ENCODE data around the gene RANBP9.

Gene RANBP9

DNA sequence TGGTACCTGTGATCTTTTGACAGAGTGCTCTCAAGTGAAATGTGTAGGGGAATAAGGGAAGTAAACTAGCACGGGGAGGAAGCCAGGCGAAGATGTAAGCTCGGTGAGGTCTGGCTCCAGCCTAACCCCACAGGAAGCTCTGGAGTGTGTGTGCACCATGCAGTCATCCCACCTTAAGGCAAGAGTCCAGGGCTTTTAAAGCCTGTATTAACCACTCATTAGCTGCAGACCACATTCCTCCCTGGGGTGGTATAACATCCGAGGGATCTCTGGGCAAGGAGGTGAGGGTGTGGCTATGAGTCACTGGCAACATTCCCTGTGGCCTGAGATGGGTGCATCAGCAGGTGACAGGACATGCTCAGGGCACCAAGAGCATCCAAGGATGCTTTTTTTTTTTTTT lies 12.5 kb upstream of the RANBP9 start:
- peak; percentile 82 for DNase-seq (ENCODE audit: insufficient read length, low spot score)
- peak; percentile 87 for FAIRE-seq
- TF ChIP-seq POLR2A (IDR thresholded peaks at IDR 0.05; ENCODE audit: low read depth, low read length): no peak

DNA sequence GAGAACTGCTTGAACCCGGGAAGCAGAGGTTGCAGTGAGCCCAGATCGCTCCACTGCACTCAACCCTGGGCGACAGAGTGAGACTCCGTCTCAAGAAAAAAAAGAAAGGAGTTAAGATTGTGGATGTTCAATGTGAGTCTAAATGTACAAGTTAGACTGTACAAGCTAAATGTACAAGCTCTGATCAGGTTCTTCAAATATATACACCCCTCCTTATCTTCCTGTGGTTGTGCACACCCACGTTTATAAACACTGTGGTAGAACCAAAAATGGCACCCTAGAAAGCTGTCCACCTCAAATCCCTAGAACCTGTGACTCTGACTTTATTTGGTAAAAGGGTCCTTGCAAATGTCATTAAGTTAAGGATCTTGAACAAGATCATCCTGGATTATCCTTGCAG lies 11.2 kb upstream of the RANBP9 start:
- FAIRE-seq (no peak), DNase-seq (ENCODE audit: insufficient read length, low spot score) (no peak)
- TF ChIP-seq POLR2A (IDR thresholded peaks at IDR 0.05; ENCODE audit: low read depth, low read length): no peak

DNA sequence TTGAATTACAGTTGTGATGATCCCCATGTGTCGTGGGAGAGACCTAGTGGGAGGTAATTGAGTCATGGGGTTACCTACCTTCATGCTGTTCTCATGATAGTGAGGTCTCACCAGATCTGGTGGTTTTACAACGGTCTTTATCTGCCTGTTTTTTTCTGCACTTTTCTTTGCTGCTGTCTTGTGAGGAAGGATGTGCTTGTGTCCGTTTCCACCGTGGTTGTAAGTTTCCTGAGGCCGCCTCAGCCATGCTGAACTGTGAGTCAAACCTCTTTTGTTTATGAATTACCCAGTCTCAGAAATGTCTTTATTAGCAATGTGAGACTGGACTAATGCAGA lies 6.5 kb upstream of the RANBP9 start:
- TF ChIP-seq POLR2A (IDR thresholded peaks at IDR 0.05; ENCODE audit: low read depth, low read length): no peak
- DNase-seq (ENCODE audit: insufficient read length, low spot score): no peak
- no peak for FAIRE-seq

DNA sequence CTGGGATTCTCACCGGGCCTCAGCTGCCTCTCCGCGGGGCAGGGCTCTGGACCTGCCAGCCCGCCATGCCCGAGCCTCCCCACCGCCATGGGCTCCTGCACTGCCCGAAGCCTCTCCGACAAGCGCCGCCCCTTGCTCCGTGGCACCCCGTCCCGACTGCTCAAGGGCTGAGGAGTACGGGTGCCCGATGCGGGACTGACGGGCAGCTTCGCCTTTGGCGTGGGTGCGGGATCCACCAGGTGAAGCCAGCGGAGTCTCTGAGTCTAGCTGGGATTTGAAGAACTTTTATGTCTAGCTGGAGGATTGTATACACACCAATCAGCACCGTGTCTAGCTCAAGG lies 5.3 kb upstream of the RANBP9 start:
- TF ChIP-seq POLR2A (IDR thresholded peaks at IDR 0.05; ENCODE audit: low read depth, low read length): no peak
- DNase-seq (ENCODE audit: insufficient read length, low spot score) (no peak), FAIRE-seq (no peak)

DNA sequence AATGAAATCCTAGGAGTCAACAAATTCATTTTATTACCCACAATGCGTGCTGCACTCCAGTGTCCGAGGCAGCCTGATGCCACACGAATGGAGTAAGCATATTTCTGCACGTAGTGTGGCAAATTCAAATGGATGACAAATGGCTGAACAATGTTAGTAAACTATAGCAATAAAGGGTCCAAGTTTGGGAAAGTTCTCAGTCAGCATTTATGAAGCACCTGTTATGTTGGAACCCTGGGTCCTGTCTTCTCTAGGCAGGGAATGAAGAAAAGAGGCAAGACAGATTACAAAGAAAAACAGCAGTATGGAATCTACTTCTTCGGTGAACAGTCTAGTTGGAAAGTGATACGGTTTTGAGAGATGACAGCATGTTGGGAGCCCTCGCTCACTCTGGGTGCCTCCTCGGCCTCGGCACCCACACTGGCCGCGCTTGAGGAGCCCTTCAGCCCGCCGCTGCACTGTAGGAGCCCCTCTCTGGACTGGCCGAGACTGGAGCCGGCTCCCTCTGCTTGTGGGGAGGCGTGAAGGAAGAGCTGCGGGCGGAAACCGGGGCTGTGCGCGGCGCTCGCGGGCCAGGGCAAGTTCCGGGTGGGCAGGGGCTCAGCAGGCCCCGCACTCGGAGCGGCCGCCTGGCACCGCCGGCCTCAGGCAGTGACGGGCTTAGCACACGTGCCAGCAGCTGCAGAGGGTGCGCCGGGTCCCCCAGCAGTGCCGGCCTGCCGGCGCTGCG lies 4.8 kb upstream of the RANBP9 start:
- FAIRE-seq (no peak), DNase-seq (ENCODE audit: insufficient read length, low spot score) (no peak)
- TF ChIP-seq POLR2A (IDR thresholded peaks at IDR 0.05; ENCODE audit: low read depth, low read length): no peak

DNA sequence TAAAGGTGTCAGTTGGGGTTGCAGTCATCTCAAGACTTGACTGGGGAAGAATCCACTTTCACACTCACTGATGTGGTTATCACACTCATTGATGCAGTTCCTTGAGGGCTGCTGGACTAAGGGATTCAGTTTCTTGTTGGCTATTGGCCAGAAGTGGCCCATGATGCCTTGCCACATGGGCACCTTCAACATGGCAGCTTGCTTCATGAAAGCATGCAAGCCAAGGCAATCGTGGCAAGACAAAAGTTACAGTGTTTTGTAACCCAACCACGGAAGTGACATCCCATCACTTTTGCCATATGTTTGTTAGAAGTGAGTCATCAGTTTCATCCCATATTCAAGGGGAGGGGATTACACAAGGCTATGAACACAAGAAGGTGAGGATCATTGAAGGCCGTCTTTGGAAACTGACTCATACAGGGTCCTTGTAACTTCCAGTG lies 3.8 kb upstream of the RANBP9 start:
- DNase-seq (ENCODE audit: insufficient read length, low spot score) (no peak), FAIRE-seq (no peak)

DNA sequence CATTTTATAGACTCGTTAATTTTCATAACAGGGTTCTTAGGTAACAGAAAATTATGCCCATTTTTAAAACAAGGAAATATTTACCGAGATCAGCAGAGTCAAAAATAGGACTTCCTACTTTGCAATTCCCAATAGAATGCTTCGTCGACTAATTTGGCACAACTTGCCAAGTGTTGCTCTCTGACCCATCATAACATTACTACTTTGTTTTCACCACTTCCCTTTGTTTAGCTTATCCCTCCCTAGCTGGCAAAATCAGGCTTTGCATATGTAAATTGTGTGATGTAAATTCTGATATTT lies 914 bp upstream of the RANBP9 start:
- TF ChIP-seq POLR2A (IDR thresholded peaks at IDR 0.05; ENCODE audit: low read depth, low read length): no peak
- FAIRE-seq (peak; percentile 11), DNase-seq (ENCODE audit: insufficient read length, low spot score) (no peak)

More for the DNA sequence above, 3.8 kb upstream of the RANBP9 start:
- no peak for TF ChIP-seq POLR2A (IDR thresholded peaks at IDR 0.05; ENCODE audit: low read depth, low read length)

DNA sequence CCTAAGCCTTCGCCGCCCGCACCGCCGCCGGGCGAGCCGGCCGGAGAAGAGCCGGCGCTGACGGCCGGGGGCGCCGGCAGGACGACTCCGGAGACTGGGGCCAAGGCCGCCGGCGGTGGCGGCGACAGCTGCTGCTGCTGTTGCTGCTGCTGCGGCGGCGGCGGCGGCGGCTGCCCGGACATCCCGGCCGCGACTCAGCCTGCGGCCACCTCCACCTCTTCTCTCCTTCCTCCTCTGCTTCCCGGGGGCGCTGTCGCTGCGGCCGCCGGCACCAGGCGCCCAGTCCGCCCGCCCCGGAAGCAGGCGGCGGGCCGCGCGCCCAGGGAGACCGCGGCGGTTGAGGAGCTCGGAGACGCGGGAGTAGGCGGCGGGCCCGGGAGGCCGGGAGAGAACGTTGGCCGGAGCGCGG lies 307 bp downstream of the RANBP9 start:
- DNase-seq (ENCODE audit: insufficient read length, low spot score): no peak
- TF ChIP-seq POLR2A (IDR thresholded peaks at IDR 0.05; ENCODE audit: low read depth, low read length): no peak; the same call in 1 of the 2 replicates
- no peak for FAIRE-seq

DNA sequence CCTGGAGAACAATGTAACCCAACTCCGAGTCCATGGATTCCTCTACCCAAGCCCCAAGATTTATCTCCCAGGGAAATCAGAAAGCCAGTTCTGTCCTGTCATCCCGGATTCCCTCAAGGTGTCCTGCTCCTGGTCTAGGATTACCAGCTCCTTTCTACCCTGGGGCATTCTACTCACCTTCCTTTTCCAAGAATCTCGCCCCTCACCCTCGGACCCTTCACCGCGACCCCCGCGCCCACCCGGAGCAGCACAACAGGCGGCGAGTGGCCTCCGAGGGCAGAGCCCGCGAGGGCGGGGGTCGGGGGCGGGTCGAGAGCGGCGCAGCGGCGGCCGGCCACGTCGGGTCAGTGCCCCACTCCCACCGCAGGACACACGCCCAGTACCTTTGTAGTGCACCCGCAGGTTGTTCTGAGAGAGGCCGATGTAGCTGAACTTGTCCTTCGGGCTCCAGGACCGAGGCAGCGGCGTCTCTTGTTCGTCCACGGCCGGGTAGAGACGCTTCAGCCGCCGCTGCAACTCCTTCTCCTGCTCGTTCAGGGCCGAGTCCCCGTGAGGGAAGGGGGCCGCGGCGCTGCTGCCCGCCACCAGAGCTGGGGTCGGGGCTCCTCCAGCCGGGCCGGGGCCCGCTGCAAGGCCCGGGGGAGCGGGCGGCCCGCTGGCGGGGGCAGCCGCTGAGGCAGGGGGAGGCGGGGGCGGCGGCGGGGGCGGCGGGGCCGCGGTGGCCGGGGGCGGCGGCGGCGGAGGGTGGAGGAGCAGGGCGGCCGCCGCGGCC lies 897 bp downstream of the RANBP9 start:
- peak; percentile 50 for DNase-seq (ENCODE audit: insufficient read length, low spot score)
- TF ChIP-seq POLR2A (IDR thresholded peaks at IDR 0.05; ENCODE audit: low read depth, low read length): no peak
- FAIRE-seq: no peak

DNA sequence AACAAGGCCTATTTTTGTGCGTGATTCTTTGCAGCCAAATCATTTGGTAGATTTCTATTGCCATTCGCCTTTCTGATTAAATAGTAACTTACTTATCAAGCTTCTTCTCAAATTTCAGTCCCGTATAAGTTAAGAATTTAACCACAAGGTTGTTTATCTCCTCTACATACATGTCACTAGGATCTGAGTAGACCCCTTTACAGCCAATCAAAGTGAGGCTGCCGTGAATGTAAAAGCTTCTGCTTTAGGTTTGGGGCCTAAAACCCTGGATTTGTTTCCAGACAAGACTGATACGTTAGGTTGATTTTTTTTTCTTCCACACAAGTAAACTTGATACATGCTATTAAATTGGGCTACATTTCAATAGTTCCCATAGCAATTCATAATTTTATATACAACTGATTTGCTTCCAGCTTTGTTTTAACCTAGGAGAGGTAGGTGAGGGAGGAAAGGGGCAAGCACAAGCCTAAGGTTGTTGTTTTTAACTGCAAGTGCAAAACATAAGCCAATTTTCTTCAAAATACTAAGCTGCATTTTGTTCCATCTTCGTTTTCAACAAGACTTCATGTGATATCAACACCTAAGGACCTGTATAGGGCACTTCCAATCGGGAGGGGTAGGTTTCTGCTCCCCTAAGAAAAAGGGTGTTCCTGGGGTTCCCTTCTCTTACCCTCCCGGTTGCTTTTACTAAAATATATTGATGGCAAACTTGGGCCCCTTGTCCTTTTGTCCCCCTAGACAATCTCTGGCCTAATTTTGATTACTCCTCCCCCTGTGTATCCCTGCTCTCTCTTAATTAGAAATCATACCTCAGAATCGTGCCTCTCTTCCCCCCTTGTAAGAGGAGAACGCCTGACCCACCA lies 1.7 kb downstream of the RANBP9 start:
- no peak for DNase-seq (ENCODE audit: insufficient read length, low spot score)
- peak; percentile 61 for FAIRE-seq

DNA sequence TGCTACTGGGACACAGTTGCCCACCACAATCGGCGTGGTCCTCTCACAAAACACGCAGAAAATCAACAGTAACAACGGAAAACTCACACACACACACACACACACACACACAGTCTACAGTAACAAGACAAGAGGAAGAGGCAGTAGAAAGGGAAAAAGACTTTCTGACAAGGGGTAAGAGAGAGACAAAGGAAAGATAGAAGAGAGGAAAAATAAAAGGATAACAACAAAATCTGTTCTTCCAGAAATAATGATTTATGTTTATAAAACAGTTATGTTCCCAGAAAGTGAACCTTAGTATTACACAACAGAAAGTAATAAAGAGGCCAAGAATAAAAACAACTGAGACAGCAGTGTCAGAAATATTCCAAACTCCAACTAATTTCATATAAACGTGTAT lies 2.9 kb downstream of the RANBP9 start:
- FAIRE-seq (no peak), DNase-seq (ENCODE audit: insufficient read length, low spot score) (no peak)
- TF ChIP-seq POLR2A (IDR thresholded peaks at IDR 0.05; ENCODE audit: low read depth, low read length): no peak

More for the DNA sequence above, 1.7 kb downstream of the RANBP9 start:
- TF ChIP-seq POLR2A (IDR thresholded peaks at IDR 0.05; ENCODE audit: low read depth, low read length): no peak

DNA sequence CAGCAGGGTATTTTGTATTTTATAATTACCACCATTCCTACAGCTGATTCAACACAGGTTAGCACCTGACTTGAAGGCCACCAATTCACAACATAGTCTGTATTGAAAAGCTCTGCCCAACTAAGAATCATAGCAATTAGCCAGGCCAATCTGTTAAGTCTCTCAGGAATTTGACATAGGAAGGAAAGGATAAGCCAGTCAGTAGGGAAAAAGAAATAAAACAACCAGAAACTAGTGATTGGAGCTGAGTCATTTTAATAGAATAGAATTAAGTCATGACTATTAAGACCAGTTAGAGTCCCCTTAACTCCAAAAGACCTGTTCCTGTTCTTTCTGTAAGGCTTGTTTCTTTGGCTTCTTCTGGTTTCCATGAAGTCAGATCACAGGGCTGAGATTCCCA lies 8.1 kb downstream of the RANBP9 start:
- FAIRE-seq (no peak), DNase-seq (ENCODE audit: insufficient read length, low spot score) (no peak)

DNA sequence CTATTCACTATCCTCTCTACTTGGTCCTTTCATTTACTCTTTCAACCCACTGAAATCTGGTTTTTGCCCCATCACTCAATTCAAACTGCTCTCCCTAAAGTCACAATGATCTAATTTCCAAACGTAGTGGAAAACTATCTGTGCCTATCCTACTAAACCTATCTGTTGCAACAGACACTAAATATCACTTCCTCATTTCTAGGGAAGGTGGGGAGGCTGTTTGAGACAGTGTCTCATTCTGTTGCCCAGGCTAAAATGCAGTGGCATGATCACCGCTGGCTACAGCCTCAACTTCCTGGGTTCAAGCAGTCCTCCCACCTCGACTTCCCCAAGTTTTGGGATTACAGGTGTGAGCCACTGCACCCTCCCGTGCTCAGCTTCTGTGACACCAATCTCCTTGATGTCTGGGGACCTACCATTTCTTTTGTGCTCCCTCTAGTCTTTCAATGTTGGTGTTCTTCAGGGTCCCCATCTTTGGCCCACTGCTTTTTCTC lies 8.8 kb downstream of the RANBP9 start:
- FAIRE-seq (no peak), DNase-seq (ENCODE audit: insufficient read length, low spot score) (no peak)
- TF ChIP-seq POLR2A (IDR thresholded peaks at IDR 0.05; ENCODE audit: low read depth, low read length): no peak

More for the DNA sequence above, 8.1 kb downstream of the RANBP9 start:
- TF ChIP-seq POLR2A (IDR thresholded peaks at IDR 0.05; ENCODE audit: low read depth, low read length): no peak

DNA sequence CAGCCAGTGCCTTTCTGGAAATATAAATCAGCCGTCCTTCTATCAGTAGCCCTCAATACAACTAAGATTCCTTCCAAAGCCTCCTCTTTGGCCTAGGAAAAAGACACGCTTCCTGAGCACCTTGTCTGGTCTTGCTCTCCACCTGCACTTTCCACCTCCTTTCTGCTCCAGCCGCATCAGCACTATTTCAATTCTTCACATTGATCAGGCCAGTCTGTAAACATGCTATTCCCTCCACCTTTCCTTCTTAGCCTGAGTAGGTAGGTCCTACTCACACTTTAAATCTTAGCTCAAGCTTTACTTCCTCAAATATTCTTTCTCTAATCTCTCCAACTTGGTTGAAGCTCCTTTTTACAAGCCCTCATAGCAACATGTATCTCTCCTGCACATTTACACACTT lies 11.4 kb downstream of the RANBP9 start:
- no peak for TF ChIP-seq POLR2A (IDR thresholded peaks at IDR 0.05; ENCODE audit: low read depth, low read length)
- peak; percentile 45 for FAIRE-seq
- no peak for DNase-seq (ENCODE audit: insufficient read length, low spot score)
